Right renal pelvis (tissue), 4 donors: ENCODE results near the gene MGAT5B. TPM values are rescaled to one million over a fixed set of nuclear protein-coding genes. Genes with fewer than 3 reads are reported as not detected.

Experiments used
- DNase-seq, 4 donors: peaks; one replicate each; pipeline ENCODE4 v3.0.0-alpha.2; 2013; ENCODE audit warnings: low read depth in 4 of 4, low spot score in 3 of 4, missing footprints in 1 of 4
- polyA plus RNA-seq, 4 donors: library from polyadenylated mRNA; unstranded; fragments of 120-200 nt; gene quantifications; one replicate each; pipeline ENCODE4 v1.2.1, GENCODE V29; 2013; ENCODE audit not compliant: insufficient read length in 4 of 4

The MGAT5B gene
- polyA plus RNA-seq, 4 donors: 1.4 to 2.4 (median 1.6) TPM

- DNase-seq: no peak
Measured at GRCh38 chr17:76924345-76925342, 56.4 kb downstream of the MGAT5B start.

- no peak for DNase-seq
Measured at GRCh38 chr17:76925441-76925891, 57.3 kb downstream of the MGAT5B start.

GRCh38 chr17:76926237-76926866, 58.1 kb downstream of the MGAT5B start:
- no peak for DNase-seq

DNA sequence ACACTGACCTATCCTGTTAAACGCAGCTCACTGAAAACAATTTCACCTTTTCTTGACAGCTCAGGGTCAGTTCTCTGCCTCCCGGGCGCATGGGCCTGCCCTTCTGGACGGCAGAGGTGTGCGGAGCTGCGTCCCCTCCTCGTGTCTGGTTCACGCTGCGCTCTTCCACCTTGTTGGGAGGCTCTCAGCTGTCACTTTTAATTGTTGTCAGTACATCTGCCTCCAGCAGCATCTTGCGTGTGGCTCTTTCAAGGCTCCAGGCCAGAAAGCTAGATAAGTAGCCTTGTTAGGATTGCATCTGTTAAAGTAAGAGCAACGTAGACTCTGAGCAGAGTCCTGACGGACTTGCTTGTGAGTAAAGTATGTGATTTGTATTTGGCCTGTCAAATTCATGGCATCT, 59.4 kb downstream of the MGAT5B start:
- DNase-seq: no peak

DNA sequence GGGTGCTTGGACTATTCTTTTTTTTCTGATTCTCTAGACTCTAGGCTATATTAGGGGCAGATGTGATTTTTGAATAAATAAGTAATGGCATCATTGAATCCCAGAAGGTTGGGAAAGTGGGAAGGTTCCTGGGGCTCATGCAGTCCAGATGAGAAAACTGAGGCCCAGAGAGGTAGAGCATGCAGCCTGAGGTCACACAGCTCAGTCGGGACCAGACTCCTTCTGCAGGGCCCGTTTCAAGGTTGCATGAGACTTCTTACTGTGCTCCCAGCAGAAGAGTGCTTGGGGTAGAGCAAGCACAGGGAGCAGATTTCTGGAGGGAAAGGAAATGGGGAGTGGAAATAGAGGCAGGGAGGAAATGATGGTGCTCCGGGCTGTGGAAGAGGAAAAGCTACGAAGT, 59.8 kb downstream of the MGAT5B start:
- no peak for DNase-seq

DNA sequence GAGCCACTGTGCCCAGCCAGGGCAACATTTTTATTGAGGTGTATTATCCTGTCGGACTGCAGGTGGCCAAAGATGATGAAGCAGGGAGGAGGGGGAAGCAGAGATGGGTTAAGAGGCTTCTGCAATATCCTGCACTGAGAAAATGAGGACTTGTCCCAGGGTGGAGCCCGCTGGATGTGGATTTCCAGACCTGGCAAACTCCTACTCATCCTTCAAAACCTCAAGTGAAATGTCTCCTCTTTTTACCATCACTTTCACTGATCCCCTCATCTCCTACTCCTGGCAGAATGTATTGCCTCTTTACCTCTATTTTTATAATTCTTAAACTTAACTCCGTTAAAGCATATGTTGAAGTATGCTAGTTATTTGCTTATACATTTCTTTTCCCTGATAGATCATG, 60.9 kb downstream of the MGAT5B start:
- DNase-seq: no peak

- no peak for DNase-seq
Measured at GRCh38 chr17:76929601-76930000, 61.4 kb downstream of the MGAT5B start.

- DNase-seq: no peak
Measured at GRCh38 chr17:76930107-76930506, 61.9 kb downstream of the MGAT5B start.

DNA sequence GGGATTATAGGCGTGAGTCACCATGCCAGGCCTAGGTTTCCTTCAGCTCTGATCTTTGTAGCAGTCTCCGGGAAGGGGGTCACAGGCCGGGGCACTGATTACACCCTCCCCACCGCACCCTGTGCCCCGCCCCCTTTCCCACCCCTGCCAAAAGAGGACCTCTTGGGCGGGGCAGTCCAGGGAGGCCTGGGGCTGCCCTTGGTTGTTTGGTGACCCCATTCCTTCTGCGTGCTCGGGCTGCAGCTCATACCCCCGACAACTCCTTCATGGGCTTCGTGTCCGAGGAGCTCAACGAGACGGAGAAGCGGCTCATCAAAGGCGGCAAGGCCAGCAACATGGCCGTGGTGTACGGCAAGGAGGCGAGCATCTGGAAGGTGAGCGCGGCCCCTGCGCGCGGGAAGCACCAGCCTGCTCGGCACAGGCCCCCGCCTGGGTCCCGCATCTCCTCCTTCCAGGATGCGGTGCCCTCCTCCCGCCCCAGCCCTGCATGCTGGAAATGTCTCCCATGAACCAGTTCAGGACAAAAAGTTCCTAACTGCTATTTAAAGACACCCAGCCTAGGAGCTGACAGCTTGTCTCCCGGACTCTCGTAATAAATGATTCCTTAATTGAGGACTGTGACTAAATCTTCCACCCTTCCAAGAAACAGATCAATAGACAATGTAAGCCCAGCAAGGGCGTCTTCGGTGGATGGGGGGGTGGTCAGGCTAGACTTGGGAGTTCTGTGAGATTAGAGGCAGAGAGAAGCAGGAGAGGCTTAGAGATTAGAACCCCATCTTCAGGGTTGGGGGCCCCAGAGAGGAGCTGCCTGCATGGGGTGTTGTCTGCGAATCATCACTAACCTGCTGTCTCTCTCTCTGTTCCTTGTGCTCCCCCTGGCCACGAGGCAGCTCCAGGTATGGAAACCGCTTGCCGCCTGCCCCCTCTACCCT, 64.5 kb downstream of the MGAT5B start:
- DNase-seq: no peak

- DNase-seq: no peak
Measured at GRCh38 chr17:76934561-76935320, 66.5 kb downstream of the MGAT5B start.

DNA sequence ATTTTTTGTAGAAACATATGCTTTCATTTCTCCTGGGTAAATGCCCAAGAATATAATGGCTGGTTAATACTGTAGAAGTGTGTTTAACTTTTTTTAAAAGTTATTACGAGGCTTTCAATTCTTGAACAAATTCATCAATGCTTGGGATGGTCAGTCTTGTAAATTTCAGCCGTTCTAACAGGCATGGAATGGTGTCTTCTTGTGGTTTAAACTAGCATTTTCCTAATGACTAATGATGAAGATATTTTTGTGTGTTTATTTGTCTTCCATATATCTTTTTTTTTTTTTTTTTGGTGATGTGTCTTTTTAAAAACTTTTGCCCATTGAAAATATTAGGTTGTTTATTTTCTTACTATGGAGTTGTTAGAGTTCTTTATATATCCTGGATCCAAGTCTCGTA, 67.1 kb downstream of the MGAT5B start:
- DNase-seq: no peak

DNA sequence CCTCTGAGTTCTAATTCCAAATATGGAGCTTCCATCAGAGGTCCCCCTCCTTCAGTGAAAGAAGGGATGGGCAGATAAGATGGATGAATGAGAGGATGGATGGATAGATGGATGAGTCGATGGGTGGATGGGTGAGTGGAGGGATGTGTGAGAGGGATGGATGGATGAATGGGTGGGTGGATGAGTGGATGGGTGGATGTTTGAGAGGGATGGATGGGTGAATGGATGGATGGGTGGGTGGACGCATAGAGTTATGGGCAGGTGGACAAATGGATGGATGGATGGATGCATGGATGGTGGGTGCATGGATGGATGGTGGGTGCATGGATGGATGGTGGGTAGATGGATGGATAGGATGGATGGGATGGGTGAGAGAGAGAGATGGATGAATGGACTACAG, 69.0 kb downstream of the MGAT5B start:
- no peak for DNase-seq

GRCh38 chr17:76938009-76938408, 69.8 kb downstream of the MGAT5B start:
- no peak for DNase-seq

GRCh38 chr17:76940295-76940694, 72.1 kb downstream of the MGAT5B start:
- DNase-seq: no peak

DNA sequence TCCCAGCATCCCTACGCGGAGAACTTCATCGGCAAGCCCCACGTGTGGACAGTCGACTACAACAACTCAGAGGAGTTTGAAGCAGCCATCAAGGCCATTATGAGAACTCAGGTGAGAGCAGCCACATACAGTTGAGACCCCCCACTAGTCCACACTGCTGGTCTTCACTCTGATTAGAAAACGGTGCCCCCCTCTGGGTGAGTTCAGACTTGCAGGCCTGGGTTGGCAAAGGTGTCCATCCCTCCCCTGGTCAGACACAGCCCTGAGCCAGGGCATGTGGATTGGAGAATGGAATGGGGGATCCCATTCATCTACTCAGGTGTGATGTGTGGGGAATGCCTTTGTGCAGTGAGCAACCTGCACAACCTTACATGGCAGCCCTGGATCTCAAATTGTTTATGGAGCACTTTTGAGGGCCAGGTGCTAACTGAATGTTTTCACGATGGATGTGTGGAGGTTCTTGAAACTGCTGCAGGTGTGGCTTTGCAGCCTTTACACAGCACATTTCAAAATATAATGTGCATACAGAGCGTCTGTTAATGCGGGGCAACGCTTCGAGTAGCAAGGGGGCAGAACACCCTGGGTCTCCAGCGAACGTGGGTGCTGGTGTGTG, 72.6 kb downstream of the MGAT5B start:
- DNase-seq: no peak

DNA sequence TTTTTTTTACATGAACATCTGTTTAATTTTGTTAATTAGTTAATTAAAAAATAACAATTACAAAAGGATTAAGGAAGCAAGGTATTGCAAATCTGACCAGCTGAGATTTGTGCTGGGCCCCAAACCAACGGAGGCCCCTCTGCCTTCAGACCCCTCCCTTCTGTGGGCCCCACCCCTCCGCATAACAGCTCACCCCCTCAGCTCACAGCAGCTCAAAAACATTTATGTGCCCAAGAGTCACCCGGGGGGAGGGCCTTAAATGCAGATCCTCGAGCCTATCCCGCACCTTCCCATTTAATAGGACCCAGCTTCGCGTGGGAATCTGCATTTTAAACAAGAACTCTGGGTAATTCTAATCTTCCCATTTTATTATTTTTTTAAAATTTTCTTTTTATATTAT, 75.0 kb downstream of the MGAT5B start:
- no peak for DNase-seq

GRCh38 chr17:76943781-76944213, 75.6 kb downstream of the MGAT5B start:
- DNase-seq: no peak

DNA sequence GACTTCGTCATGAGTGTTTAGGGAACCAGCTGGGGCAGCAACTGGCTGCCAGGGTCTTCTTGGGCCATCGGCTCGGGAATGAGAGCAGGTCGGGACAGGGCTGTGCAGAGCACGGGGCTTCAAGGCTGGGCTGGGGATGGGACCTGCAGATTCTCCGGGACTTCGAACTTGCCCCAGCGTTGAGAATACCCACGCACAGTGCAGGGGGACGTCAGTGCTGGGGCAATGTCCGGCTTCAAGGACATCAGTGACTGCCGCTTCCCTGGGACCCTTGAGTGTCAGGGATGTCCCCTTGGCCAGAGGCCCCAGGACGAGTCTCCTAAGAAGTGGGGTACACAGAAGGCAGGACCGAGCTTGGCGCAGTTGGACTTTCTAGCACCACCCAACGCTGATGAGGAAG, 76.3 kb downstream of the MGAT5B start:
- no peak for DNase-seq

DNA sequence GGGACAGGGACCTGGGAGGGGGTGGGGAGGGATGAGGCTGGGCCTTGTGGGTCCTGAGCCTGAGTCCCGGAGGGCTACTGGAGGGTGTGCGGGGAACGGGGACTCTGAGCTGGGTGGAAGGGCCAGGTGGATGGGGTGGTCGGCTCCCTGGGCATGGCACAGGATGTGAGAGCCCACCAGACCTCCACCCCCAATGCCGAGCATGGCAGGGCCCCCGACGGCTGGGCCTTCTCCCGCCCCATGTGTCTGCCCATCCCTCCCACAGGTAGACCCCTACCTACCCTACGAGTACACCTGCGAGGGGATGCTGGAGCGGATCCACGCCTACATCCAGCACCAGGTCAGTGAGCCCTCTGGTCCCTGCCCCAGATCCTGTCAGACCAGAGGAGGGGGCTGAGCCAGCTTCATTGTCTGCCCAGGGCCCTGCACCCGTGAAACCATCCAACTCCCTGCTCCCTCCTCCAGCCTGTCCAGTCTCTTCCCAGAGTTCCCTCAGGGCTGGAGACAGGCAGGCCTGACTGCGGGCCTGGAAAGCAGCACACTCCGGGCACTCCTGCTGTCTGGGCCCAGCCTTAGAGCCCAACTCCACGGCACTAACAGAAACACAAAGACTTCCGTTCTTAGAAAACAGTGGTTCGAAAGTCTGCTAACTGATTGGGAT, 78.0 kb downstream of the MGAT5B start:
- DNase-seq: no peak
